ENCODE results near the gene PRRC2A. TPM values are rescaled to one million over a fixed set of nuclear protein-coding genes. Genes with fewer than 3 reads are reported as not detected.
"Not testable (repeated sequence)": the region's sequence is repeated elsewhere in the genome, so short reads cannot be mapped to it uniquely, and the experiment has no call there.

The PRRC2A gene
- total RNA-seq, 1 experiment from 2014 or later: 36.1 TPM

- no peak for DNase-seq (ENCODE audit: low spot score)
Measured at GRCh38 chr6:31585491-31585890, 35.0 kb upstream of the PRRC2A start.

GRCh38 chr6:31586008-31586407 is 34.5 kb upstream of the PRRC2A start, which contains the start of gene LST1:
Gene LST1 (plus strand): TSS chr6:31586277. CDS start chr6:31587300, 1,023 bp downstream.
- DNase-seq (ENCODE audit: low spot score): no peak

GRCh38 chr6:31586599-31587281 is 33.8 kb upstream of the PRRC2A start:
- no peak for DNase-seq (ENCODE audit: low spot score)

- DNase-seq (ENCODE audit: low spot score): no peak
Measured at GRCh38 chr6:31587791-31588777, 32.4 kb upstream of the PRRC2A start.

- no peak for DNase-seq (ENCODE audit: low spot score)
Measured at GRCh38 chr6:31588871-31589650, 31.5 kb upstream of the PRRC2A start.

- DNase-seq (ENCODE audit: low spot score): not testable (repeated sequence)
Measured at GRCh38 chr6:31590691-31591090, 29.8 kb upstream of the PRRC2A start.

GRCh38 chr6:31592396-31592771 is 28.1 kb upstream of the PRRC2A start:
- no peak for DNase-seq (ENCODE audit: low spot score)

GRCh38 chr6:31597006-31597405 is 23.5 kb upstream of the PRRC2A start:
- DNase-seq (ENCODE audit: low spot score): no peak

GRCh38 chr6:31607317-31607716 is 13.2 kb upstream of the PRRC2A start:
- DNase-seq (ENCODE audit: low spot score): no peak

- no peak for DNase-seq (ENCODE audit: low spot score)
Measured at GRCh38 chr6:31609519-31610406, 10.8 kb upstream of the PRRC2A start.

- no peak for DNase-seq (ENCODE audit: low spot score)
Measured at GRCh38 chr6:31610968-31611367, 9.5 kb upstream of the PRRC2A start.

- DNase-seq (ENCODE audit: low spot score): no peak
Measured at GRCh38 chr6:31614075-31614619, 6.4 kb upstream of the PRRC2A start.

- DNase-seq (ENCODE audit: low spot score): no peak
Measured at GRCh38 chr6:31614684-31615578, 5.6 kb upstream of the PRRC2A start, which contains the start of gene AIF1. Gene AIF1 (plus strand): TSS chr6:31615234. CDS start chr6:31615330, 96 bp downstream.

GRCh38 chr6:31615748-31616147 is 4.8 kb upstream of the PRRC2A start:
- no peak for DNase-seq (ENCODE audit: low spot score)

GRCh38 chr6:31617010-31617409 is 3.5 kb upstream of the PRRC2A start:
- no peak for DNase-seq (ENCODE audit: low spot score)

- DNase-seq (ENCODE audit: low spot score): peak; percentile 99
Measured at GRCh38 chr6:31619805-31620585, 520 bp upstream of the PRRC2A start.

- no peak for DNase-seq (ENCODE audit: low spot score)
Measured at GRCh38 chr6:31621320-31621939, 915 bp downstream of the PRRC2A start.

- no peak for DNase-seq (ENCODE audit: low spot score)
Measured at GRCh38 chr6:31621991-31622390, 1.5 kb downstream of the PRRC2A start.

Data from H4 (cell line).